OCI-LY7 (cell line): ENCODE results near the gene PDZD7. TPM values are rescaled to one million over a fixed set of nuclear protein-coding genes. Genes with fewer than 3 reads are reported as not detected.

Experiments
- BruUV-seq: library from RNA; stranded (reverse); fragments of 400-500 nt; replicated peaks from 2 replicates; lab custom pipeline; 2021; lab: Mats Ljungman, UMichigan
- CTCF ChIA-PET: fragments of 300-600 bp; sonication (Branson Sonifier 250); formaldehyde crosslinking; loops from one replicate; lab custom pipeline; 2022; ENCODE audit warnings: antibody characterized with exemption; ENCODE audit not compliant: unreplicated experiment; lab: Charles Lee
- POLR2A ChIA-PET: fragments of 300-600 bp; sonication (Branson Sonifier 250); formaldehyde crosslinking; loops from one replicate; lab custom pipeline; 2022; ENCODE audit warnings: antibody characterized with exemption; lab: Charles Lee
- DNase-seq: peaks from one replicate; pipeline ENCODE4 v3.0.0-alpha.2; 2015; ENCODE audit warnings: low spot score
- H2AFZ ChIP-seq: fragments of 200-600 bp; sonication (generic), shearing (Covaris generic); 2 replicates; pipeline ENCODE4 v1.6.1; 2014; ENCODE audit warnings: mild to moderate bottlenecking, antibody characterized with exemption, low read length, moderate library complexity
- H3K27ac ChIP-seq: fragments of 200-600 bp; sonication (generic); 2 replicates; pipeline ENCODE4 v1.5.1; 2014; ENCODE audit warnings: mixed run types, low read depth, mild to moderate bottlenecking, moderate library complexity, low read length, inconsistent platforms; ENCODE audit not compliant: poor library complexity, severe bottlenecking
- H3K36me3 ChIP-seq: fragments of 200-600 bp; sonication (generic); 2 replicates; pipeline ENCODE4 v1.6.1; 2014; ENCODE audit warnings: mild to moderate bottlenecking, antibody characterized with exemption, low read length, moderate library complexity, mixed read lengths; ENCODE audit not compliant: insufficient read depth
- H3K4me1 ChIP-seq: fragments of 200-600 bp; sonication (generic); 2 replicates; pipeline ENCODE4 v1.5.1; 2014; ENCODE audit warnings: mild to moderate bottlenecking, low read length; ENCODE audit not compliant: insufficient read depth, poor library complexity, severe bottlenecking
- H3K4me2 ChIP-seq: fragments of 200-600 bp; sonication (generic); 2 replicates; pipeline ENCODE4 v1.6.1; 2014; ENCODE audit warnings: mild to moderate bottlenecking, low read length
- H3K4me3 ChIP-seq: fragments of 200-600 bp; sonication (generic); 2 replicates; pipeline ENCODE4 v1.5.1; 2014; ENCODE audit warnings: mild to moderate bottlenecking, low read depth, low read length; ENCODE audit not compliant: poor library complexity, severe bottlenecking
- H3K79me2 ChIP-seq: fragments of 200-600 bp; sonication (generic); 2 replicates; pipeline ENCODE4 v1.6.1; 2016; ENCODE audit warnings: low read depth, mild to moderate bottlenecking, low read length, moderate library complexity, mixed read lengths; ENCODE audit not compliant: insufficient read depth
- H3K9me2 ChIP-seq: fragments of 200-600 bp; sonication (generic); 2 replicates; pipeline ENCODE4 v1.6.1; 2016; ENCODE audit warnings: mild to moderate bottlenecking, low read length, mixed read lengths; ENCODE audit not compliant: insufficient read depth
- H3K9me3 ChIP-seq: fragments of 200-600 bp; sonication (generic); 2 replicates; pipeline ENCODE4 v1.6.1; 2014; ENCODE audit warnings: mild to moderate bottlenecking, mixed run types, low read length, mixed read lengths
- H4K20me1 ChIP-seq: fragments of 200-600 bp; sonication (generic); 2 replicates; pipeline ENCODE4 v1.6.1; 2014; ENCODE audit warnings: mild to moderate bottlenecking, antibody characterized with exemption, low read length, moderate library complexity, mixed read lengths; ENCODE audit not compliant: insufficient read depth
- EZH2phosphoT487 ChIP-seq: fragments of 200-600 bp; sonication (generic); IDR thresholded peaks from 2 replicates; pipeline ENCODE4 v1.6.1; 2018; ENCODE audit warnings: low read depth, borderline replicate concordance, mild to moderate bottlenecking, mixed run types, antibody characterized with exemption, low read length, moderate library complexity, mixed read lengths
- intact Hi-C: fragments of 100-400 bp; cut with micrococcal nuclease; formaldehyde crosslinking; loops from one replicate; pipeline ENCODE4 v1.10.0; 2022; ENCODE audit not compliant: unreplicated experiment
- total RNA-seq, 2 experiments: library from RNA; depleted of rRNA in 1 of 2; stranded (reverse); fragments of >200 nt in 1 of 2; shearing (Covaris generic) in 1 of 2; gene quantifications; 2 replicates each; pipeline ENCODE4 v1.2.3, GENCODE V29; 2014 to 2022
- TF ChIP-seq, protein P1 (sequence below): fragments of 200-600 bp; sonication (generic); conservative IDR thresholded peaks from 2 replicates; pipeline ENCODE4 v1.5.1; 2014; ENCODE audit warnings: mild to moderate bottlenecking, antibody characterized with exemption, low read length, moderate library complexity, mixed read lengths

The PDZD7 gene
- total RNA-seq, 2 experiments from 2014 or later = 1.6 to 2.1 TPM

- H3K4me3 ChIP-seq = no peak overlapping the region
- H3K4me2 ChIP-seq = no peak overlapping the region
- H3K4me1 ChIP-seq = no peaks in the 10 kb centered on the region
- no peaks in the 10 kb centered on the region for H3K79me2 ChIP-seq
- CTCF ChIA-PET = interaction anchor here (2.4 kb wide), 1 partner anchor 8 kb away, joined by 6 read pairs; no protein-coding TSS in a partner anchor
- no peak for TF ChIP-seq EZH2phosphoT487
- TF ChIP-seq, protein P1, sequence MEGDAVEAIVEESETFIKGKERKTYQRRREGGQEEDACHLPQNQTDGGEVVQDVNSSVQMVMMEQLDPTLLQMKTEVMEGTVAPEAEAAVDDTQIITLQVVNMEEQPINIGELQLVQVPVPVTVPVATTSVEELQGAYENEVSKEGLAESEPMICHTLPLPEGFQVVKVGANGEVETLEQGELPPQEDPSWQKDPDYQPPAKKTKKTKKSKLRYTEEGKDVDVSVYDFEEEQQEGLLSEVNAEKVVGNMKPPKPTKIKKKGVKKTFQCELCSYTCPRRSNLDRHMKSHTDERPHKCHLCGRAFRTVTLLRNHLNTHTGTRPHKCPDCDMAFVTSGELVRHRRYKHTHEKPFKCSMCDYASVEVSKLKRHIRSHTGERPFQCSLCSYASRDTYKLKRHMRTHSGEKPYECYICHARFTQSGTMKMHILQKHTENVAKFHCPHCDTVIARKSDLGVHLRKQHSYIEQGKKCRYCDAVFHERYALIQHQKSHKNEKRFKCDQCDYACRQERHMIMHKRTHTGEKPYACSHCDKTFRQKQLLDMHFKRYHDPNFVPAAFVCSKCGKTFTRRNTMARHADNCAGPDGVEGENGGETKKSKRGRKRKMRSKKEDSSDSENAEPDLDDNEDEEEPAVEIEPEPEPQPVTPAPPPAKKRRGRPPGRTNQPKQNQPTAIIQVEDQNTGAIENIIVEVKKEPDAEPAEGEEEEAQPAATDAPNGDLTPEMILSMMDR = no peak
- H3K36me3 ChIP-seq = no peaks in the 10 kb centered on the region
- H4K20me1 ChIP-seq = no peaks in the 10 kb centered on the region
- BruUV-seq = no TSS peak
- no peak overlapping the region for H2AFZ ChIP-seq
- H3K9me2 ChIP-seq = no peaks in the 10 kb centered on the region
- POLR2A ChIA-PET = interaction anchor here (0.5 kb wide), 1 partner anchor 1824 kb away, joined by 3 read pairs; no protein-coding TSS in a partner anchor
- DNase-seq = no peak
- no peaks in the 10 kb centered on the region for H3K9me3 ChIP-seq
- intact Hi-C loops = no loop called here
- no peak overlapping the region for H3K27ac ChIP-seq
These were observed 24.9 kb downstream of the PDZD7 start for GRCh38 chr10:101005869-101006567.

DNA sequence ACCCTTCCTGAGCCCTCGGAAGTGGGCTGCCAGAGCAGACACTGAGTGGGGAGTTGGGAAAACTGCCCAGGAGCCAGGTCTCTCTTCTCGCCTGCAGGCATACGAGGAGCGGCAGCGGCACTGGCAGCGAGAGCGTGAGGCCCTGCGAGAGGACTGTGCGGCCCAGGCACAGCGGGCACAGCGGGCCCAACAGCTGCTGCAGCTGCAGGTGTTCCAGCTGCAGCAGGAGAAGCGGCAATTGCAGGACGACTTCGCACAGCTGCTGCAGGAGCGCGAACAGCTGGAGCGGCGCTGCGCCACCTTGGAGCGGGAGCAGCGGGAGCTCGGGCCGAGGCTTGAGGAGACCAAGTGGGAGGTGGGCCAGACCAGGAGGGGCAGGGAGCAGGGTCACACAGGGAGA, 25.6 kb downstream of the PDZD7 start:
- BruUV-seq = no TSS peak
- Histone ChIP-seq H3K9me3 (no peaks in the 10 kb centered on the region), H3K4me1 (no peaks in the 10 kb centered on the region), H3K4me2 (no peak overlapping the region), H3K79me2 (no peaks in the 10 kb centered on the region), H3K4me3 (no peak overlapping the region), H3K9me2 (no peaks in the 10 kb centered on the region), H2AFZ (no peak overlapping the region), H3K27ac (no peak overlapping the region), H4K20me1 (no peaks in the 10 kb centered on the region), H3K36me3 (no peaks in the 10 kb centered on the region)
- TF ChIP-seq, protein P1 = no peak
- no peak for TF ChIP-seq EZH2phosphoT487
- POLR2A ChIA-PET = interaction anchor here (0.5 kb wide), 1 partner anchor 1825 kb away, joined by 3 read pairs; no protein-coding TSS in a partner anchor
- no peak for DNase-seq
- CTCF ChIA-PET = interaction anchor here (2.4 kb wide), 1 partner anchor 9 kb away, joined by 6 read pairs; no protein-coding TSS in a partner anchor
- intact Hi-C loops = no loop called here

DNA sequence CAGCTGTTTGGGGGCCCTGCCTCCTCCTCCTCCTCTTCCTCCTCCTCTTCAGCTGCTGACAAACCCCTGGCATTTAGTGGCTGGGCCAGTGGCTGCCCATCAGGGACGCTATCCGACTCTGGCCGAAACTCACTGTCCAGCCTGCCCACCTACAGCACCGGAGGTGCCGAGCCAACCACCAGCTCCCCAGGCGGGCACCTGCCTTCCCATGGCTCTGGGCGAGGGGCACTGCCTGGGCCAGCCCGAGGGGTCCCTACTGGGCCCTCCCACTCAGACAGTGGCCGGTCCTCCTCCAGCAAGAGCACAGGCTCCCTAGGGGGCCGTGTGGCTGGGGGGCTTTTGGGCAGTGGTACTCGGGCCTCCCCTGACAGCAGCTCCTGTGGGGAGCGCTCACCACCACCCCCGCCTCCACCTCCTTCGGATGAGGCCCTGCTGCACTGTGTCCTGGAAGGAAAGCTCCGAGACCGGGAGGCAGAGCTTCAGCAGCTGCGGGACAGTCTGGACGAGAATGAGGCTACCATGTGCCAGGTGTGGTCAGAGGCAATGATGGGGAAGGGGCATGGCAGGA, 27.2 kb downstream of the PDZD7 start:
- intact Hi-C loops = no loop called here
- H3K27ac ChIP-seq = no peak overlapping the region
- H3K4me2 ChIP-seq = no peak overlapping the region
- no peak overlapping the region for H2AFZ ChIP-seq
- CTCF ChIA-PET = interaction anchor here (2.4 kb wide), 1 partner anchor 11 kb away, joined by 6 read pairs; no protein-coding TSS in a partner anchor
- TF ChIP-seq, protein P1 = no peak
- TF ChIP-seq EZH2phosphoT487 = no peak
- no peak for DNase-seq
- H3K4me3 ChIP-seq = no peak overlapping the region
- no TSS peak for BruUV-seq
- H3K9me2 ChIP-seq = no peaks in the 10 kb centered on the region
- peaks cover 3% of the 10 kb centered on the region for H3K4me1 ChIP-seq
- no peaks in the 10 kb centered on the region for H3K9me3 ChIP-seq
- H4K20me1 ChIP-seq = no peaks in the 10 kb centered on the region
- POLR2A ChIA-PET = no interaction called here
- no peaks in the 10 kb centered on the region for H3K36me3 ChIP-seq
- no peaks in the 10 kb centered on the region for H3K79me2 ChIP-seq
